NCI-H524 treated with DMSO at 0.1 percent for 48 hours (cell line): Measurements from ENCODE around the gene TNF.

Source experiments
- DNase-seq: peaks from one replicate; lab custom pipeline; 2025; lab: John Stamatoyannopoulos, UW

The TNF gene

DNA sequence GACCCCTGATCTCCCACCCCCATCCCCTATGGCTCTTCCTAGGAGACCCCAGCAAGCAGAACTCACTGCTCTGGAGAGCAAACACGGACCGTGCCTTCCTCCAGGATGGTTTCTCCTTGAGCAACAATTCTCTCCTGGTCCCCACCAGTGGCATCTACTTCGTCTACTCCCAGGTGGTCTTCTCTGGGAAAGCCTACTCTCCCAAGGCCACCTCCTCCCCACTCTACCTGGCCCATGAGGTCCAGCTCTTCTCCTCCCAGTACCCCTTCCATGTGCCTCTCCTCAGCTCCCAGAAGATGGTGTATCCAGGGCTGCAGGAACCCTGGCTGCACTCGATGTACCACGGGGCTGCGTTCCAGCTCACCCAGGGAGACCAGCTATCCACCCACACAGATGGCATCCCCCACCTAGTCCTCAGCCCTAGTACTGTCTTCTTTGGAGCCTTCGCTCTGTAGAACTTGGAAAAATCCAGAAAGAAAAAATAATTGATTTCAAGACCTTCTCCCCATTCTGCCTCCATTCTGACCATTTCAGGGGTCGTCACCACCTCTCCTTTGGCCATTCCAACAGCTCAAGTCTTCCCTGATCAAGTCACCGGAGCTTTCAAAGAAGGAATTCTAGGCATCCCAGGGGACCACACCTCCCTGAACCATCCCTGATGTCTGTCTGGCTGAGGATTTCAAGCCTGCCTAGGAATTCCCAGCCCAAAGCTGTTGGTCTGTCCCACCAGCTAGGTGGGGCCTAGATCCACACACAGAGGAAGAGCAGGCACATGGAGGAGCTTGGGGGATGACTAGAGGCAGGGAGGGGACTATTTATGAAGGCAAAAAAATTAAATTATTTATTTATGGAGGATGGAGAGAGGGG, 1.9 kb upstream of the TNF start:
- no peak for DNase-seq

DNA sequence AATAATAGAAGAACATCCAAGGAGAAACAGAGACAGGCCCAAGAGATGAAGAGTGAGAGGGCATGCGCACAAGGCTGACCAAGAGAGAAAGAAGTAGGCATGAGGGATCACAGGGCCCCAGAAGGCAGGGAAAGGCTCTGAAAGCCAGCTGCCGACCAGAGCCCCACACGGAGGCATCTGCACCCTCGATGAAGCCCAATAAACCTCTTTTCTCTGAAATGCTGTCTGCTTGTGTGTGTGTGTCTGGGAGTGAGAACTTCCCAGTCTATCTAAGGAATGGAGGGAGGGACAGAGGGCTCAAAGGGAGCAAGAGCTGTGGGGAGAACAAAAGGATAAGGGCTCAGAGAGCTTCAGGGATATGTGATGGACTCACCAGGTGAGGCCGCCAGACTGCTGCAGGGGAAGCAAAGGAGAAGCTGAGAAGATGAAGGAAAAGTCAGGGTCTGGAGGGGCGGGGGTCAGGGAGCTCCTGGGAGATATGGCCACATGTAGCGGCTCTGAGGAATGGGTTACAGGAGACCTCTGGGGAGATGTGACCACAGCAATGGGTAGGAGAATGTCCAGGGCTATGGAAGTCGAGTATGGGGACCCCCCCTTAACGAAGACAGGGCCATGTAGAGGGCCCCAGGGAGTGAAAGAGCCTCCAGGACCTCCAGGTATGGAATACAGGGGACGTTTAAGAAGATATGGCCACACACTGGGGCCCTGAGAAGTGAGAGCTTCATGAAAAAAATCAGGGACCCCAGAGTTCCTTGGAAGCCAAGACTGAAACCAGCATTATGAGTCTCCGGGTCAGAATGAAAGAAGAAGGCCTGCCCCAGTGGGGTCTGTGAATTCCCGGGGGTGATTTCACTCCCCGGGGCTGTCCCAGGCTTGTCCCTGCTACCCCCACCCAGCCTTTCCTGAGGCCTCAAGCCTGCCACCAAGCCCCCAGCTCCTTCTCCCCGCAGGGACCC, 981 bp upstream of the TNF start:
- DNase-seq: no peak

DNA sequence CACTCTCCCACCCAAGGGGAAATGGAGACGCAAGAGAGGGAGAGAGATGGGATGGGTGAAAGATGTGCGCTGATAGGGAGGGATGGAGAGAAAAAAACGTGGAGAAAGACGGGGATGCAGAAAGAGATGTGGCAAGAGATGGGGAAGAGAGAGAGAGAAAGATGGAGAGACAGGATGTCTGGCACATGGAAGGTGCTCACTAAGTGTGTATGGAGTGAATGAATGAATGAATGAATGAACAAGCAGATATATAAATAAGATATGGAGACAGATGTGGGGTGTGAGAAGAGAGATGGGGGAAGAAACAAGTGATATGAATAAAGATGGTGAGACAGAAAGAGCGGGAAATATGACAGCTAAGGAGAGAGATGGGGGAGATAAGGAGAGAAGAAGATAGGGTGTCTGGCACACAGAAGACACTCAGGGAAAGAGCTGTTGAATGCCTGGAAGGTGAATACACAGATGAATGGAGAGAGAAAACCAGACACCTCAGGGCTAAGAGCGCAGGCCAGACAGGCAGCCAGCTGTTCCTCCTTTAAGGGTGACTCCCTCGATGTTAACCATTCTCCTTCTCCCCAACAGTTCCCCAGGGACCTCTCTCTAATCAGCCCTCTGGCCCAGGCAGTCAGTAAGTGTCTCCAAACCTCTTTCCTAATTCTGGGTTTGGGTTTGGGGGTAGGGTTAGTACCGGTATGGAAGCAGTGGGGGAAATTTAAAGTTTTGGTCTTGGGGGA, 754 bp downstream of the TNF start:
- DNase-seq: no peak

DNA sequence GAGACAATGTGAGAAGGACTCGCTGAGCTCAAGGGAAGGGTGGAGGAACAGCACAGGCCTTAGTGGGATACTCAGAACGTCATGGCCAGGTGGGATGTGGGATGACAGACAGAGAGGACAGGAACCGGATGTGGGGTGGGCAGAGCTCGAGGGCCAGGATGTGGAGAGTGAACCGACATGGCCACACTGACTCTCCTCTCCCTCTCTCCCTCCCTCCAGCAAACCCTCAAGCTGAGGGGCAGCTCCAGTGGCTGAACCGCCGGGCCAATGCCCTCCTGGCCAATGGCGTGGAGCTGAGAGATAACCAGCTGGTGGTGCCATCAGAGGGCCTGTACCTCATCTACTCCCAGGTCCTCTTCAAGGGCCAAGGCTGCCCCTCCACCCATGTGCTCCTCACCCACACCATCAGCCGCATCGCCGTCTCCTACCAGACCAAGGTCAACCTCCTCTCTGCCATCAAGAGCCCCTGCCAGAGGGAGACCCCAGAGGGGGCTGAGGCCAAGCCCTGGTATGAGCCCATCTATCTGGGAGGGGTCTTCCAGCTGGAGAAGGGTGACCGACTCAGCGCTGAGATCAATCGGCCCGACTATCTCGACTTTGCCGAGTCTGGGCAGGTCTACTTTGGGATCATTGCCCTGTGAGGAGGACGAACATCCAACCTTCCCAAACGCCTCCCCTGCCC, 1.7 kb downstream of the TNF start:
- no peak for DNase-seq

DNA sequence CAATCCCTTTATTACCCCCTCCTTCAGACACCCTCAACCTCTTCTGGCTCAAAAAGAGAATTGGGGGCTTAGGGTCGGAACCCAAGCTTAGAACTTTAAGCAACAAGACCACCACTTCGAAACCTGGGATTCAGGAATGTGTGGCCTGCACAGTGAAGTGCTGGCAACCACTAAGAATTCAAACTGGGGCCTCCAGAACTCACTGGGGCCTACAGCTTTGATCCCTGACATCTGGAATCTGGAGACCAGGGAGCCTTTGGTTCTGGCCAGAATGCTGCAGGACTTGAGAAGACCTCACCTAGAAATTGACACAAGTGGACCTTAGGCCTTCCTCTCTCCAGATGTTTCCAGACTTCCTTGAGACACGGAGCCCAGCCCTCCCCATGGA, 2.2 kb downstream of the TNF start:
- no peak for DNase-seq

DNA sequence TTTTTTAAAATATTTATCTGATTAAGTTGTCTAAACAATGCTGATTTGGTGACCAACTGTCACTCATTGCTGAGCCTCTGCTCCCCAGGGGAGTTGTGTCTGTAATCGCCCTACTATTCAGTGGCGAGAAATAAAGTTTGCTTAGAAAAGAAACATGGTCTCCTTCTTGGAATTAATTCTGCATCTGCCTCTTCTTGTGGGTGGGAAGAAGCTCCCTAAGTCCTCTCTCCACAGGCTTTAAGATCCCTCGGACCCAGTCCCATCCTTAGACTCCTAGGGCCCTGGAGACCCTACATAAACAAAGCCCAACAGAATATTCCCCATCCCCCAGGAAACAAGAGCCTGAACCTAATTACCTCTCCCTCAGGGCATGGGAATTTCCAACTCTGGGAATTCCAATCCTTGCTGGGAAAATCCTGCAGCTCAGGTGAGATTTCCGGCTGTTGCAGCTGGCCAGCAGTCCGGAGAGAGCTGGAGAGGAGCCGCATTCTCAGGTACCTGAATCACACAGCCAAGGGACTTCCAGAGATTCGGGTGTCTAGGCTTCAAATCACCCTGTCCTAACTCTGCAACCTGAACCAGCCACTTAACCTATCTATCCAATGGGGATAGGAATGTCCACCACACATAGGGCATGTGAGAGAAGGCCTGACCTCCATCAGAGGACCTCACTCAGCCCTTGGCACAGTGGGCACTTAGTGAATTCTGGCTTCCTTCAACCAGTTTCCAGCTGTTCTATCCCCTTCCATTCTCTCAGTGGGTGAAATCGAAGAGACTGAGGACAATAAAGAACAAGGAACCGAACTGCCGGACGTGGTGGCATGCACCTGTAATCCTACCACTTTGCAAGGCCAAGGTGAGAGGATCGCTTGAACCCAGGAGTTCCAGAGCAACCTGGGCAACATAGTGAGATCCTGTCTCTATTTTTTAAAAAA, 3.1 kb downstream of the TNF start:
- no peak for DNase-seq

DNA sequence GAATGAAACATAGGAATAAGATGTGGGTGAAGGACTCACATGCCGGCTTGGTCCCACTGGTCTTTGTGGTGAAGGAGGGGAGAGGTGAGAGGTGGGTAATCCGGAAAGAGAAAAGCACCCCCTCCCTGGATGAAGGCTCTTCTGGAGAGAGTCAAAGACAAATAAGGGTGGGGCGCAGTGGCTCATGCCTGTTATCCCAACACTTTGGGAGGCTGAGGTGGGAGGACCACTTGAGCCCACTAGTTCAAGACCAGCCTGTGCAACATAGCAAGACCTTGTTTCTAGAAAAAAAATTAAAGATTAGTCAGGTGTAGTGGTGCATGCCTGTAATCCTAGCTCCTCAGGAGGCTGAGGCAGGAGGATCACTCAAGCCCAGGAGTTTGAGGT, 3.7 kb downstream of the TNF start:
- DNase-seq: no peak

DNA sequence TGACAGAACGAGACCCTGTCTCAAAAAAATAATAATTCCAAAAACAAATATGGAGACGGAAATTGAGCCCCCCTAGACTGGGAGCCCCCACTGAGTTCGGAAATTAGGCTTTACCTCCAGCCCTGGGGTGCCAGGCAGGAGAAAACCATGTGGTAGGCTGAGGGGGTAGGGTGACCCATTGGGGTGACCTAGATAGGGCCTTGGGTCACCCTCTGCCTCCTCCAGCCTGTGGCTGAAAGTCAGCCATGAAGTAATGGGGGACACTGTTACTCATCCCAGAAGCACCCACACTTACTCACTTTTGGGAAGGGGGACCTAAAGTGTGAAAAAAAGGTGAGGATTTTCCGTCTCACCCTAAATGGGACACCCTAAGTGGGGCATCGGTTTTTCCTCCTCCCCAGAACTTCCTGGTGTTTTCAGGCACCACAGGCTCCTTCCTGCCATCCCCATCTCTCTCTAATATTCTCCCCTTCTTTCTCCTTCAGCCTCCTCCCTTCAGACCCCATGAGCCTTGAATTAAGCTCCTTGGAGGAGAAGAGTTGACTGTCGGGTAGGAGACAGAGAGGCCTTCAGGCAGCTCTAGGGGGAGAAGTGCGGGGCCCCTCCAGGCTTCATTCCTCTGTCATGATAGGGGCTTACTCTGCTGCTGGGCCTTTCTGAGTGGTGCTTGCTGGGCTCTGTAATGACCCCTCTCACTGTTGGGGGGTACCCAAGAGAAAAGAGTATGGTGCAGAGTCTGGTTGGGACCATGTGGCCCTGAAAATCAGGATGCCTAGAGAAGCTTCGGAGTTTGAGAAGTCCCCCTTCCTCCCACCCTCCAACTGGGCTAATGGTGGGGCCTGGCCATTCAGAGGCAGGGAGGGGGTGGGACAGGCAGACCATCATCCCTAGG, 4.4 kb downstream of the TNF start:
- no peak for DNase-seq

DNA sequence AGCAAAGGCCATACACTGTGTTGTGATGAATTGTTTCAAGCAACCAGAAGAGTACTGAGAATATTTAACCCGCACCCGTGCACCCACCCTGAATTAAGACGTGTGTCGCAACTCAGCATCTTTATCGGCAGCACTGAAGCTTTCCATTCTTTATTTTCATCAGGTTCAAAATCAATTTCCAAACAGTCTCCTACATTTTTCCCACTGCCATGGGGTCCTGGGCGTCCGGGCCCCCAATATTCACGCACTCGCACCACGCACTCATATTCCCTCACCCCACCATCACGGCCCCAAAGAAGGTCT, 5.0 kb downstream of the TNF start:
- no peak for DNase-seq

DNA sequence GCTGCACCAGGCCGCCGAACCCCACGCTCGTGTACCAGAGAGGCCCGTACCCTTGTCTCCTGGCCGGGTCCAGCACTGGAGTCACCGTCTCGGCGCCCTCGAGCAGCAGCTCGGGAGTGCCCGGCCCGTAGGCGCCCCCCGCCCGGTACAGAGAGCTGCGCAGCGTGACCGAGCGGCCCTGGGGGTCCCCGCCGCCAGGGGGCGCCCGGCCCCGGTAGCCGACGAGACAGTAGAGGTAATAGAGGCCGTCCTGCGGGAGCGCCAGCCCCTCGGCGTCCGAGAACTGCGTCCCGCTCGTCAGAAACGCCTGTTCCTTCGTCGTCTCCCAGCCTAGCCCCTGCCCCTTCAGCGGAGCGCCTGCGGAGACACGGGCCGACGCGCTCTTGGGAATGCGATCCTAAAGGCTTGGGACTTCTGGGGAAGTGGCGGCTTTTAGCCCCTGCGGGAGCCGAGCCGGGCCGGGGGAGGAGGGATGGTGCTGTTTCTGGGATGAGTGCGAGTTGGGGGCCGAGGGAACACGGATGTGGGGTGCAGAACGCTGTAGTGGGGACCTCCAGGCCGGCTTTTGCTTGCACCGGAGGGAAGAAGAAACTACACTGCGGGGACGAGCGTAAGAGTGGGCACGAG, 5.6 kb downstream of the TNF start:
- no peak for DNase-seq

DNA sequence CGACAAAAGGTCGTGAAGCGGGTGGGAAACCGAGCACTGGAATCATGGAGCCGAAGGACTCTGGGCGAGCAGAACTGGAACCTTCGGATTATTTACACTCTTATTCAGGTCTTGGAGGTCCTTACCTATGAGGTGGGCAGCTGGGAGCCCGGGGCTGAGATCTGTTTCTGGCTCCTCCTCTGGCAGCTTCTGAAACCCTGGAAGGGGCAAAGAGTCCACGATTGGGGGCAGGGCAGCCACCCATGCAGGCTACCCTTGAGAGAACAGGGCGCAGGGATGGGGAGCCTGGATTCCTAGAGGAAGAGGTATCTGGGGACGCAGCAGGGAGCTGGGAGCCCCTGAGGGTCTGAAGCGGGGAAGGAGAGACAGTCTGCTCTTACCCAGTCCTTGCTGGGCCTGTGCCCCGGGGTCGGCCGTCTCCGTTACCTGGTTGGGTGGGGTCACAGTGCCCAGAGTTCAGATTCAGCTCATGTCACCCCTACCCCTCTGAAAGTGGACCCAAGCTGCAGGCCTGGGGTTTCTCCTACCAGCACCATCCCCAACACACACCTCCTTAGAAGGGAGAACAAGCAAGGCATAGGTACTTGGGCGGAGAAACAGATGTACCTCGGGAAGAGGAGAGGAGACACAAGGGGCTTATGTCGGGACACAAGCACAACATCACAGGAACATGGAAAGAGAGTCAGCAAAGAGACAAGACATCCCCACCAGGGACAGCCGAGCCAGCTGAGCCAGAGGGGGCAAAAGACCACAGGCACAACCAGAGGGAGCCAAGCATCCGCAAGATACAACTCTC, 6.3 kb downstream of the TNF start:
- no peak for DNase-seq

DNA sequence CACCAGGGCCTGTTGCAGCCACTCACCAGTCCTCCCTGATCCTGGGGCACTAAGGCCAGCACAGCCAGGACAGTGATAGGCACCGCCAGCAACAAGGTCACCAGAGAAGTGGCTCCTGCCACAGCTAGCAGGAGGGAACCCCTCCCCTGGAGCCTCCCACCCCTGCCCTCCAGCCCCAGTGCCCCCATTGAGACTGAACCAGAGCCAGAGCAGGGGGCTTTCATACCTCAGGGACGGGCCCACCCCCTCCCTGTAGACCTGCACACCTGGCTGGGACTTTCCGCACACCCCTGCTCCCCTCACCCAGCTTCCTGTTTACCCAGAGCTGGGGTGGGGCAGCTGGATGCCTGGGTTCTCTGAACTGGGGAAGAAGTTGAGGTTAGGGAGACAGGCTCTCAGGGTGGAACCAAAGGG, 6.9 kb downstream of the TNF start, which contains the start of gene LTB:
Gene LTB, minus strand, starts transcription at position 195 of the 414 bp plus-strand sequence. Its CDS starts 7 bp downstream, at position 188.
- no peak for DNase-seq

DNA sequence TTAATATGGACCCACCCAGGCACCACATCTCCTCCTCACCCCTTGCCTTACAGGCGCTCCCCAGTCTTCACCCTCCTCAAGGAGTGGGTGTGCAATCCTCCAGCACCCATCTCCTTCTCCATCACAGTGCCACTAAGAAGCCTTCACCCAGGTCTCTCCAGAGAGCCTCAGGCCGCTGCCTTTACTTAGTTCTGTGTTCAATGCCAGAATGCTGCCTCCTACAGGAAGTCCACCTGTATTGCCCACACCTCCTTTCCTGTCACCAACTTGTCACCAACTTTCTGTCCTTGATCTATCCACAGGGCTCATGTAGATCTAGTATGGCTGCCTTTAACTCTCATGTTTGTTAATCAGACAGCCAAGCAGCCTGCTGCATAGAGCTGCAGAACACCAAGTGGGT, 10.1 kb downstream of the TNF start:
- no peak for DNase-seq

DNA sequence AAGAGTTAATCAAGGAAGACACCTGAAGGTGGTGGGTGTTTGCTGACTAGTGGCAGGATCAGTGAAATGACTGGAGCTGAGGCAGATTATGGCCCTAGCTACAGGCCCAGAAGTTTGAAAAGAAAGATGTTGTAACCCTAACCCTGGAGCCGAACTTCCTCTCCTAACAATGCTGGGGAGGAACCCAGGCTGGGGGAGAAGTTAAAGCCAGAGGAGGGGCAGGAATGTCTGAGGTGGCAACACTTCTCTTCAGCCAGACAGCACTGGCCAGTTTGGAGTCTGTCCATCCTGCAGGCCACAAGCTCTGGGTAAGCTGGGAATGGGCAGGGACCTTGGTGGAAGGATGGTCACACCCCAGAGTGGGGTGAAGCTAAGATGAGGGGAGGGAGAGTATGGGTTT, 10.6 kb downstream of the TNF start, which contains the start of gene LST1:
Gene LST1, plus strand, starts transcription at position 270 of the 400 bp plus-strand sequence. CDS start 1,023 bp downstream, outside the sequence.
- no peak for DNase-seq

DNA sequence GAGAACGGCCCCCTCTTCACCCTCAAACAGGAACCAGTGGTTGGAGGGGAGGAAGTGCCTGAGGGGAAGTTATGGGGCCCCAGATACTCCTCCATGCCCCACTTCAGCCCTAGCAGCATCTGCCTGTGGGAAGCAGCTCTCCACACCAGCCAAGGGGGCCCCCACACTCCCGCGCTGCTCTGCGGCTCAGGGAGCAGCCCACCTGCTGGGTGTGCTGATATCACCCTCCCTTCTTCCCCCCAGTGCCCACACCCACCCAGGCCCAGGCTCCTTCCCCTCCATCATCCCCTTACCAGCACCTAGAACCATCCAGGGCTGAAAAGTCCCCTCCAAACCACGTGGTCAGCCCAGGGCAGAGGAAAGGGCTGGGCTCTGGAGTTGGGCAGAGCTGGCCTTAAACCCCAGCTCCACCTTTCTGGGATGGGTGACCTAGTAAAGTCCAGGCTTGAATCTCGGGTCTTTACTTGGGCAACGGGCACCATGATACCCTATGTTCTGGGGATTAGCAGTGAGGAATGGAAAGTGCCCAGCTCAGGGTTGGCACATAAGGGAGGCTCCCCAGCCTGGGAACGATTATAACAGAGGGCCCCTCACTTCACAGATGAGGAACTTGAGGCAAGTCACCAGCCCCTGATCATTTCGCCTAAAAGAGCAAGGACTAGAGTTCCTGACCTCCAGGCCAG, 11.4 kb downstream of the TNF start:
- DNase-seq: no peak

DNA sequence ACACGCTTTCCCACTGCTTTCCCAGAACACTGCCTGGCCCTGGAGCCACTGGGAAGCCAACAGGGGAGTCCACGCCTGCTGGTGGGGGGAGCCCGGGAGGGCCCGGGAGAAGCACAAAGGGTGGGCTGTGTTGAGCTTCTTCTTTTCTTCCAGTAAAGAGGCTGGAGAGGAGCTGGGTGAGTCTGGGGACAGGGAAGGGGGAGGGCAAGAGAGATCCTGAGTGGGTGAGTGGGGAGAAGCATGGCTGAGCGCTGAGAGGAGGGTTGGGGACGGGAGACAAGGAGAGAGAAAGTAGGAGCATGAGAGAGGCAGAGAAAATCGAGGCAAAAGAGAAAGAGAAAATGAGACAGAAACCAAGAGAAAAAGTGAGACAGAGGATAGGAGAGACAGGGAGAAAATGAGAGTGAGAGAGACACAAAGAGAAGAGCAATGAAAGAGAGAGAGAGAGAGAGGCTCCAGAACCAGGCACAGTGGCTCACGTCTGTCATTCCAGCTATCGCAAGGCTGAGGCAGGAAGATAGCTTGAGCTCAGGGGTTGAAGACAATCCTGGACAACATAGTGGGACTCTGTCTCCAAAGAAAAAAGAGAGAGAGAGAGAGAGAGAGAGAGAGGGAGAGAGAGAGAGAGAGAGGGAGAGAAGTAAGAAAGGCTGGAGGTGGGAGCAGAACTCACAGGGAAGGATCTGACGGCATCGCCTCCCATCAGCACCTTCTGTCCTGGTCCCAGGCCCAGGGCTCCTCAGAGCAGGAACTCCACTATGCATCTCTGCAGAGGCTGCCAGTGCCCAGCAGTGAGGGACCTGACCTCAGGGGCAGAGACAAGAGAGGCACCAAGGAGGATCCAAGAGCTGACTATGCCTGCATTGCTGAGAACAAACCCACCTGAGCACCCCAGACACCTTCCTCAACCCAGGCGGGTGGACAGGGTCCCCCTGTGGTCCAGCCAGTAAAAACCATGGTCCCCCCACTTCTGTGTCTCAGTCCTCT, 12.7 kb downstream of the TNF start:
- no peak for DNase-seq
